NOMO-1 (cell line): ENCODE data around the gene IL20RA.
"Not testable (repeated sequence)": the region's sequence is repeated elsewhere in the genome, so short reads cannot be mapped to it uniquely, and the experiment has no call there.

Experiments used
- DNase-seq, 2 experiments: peaks; one replicate each; lab custom pipeline; 2025; ENCODE audit not compliant: unreplicated experiment in 2 of 2; lab: John Stamatoyannopoulos, UW

IL20RA gene

DNA sequence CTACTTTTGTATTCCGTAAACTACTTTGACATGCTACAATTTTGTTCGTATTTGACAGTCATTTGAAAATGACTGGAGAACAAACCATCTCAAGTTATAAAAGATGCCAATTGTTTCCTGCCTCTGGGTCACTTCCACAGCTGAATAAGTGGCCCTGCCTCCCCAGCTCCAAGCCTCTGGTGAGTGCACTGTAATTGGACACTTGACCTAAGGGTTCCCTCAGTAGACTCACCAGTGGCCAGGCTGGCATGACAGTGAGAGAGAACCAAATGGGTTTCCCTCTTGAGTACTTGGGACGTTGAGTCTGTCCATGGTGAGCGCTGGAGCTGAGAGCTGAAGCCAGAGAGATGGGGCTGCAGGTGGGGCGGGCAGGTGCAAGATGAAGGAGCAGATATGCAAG lies 65.6 kb downstream of the IL20RA start:
- DNase-seq: no peak

- no peak for DNase-seq
Measured at GRCh38 chr6:136977075-136977474, 67.7 kb downstream of the IL20RA start.

- DNase-seq: no peak
Measured at GRCh38 chr6:136975089-136975715, 69.6 kb downstream of the IL20RA start.

DNA sequence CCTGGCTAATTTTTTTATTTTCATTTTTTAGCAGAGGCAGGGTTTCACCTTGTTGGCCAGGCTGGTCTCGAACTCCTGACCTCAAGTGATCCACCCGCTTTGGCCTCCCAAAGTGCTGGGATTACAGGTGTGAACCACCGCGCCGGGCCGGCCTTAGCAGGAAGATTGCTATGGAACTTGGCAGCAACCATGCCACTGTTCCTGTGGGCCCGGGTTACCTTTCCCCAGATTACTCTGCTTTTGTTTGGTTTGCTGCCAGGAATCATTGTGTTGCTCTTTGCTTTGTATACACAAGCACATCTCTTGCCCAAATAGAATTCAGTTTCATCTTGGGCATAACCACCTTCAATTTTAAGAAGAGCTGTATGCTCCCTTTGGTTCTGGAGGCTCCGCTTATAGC lies 71.0 kb downstream of the IL20RA start:
- not testable (repeated sequence) for DNase-seq

DNA sequence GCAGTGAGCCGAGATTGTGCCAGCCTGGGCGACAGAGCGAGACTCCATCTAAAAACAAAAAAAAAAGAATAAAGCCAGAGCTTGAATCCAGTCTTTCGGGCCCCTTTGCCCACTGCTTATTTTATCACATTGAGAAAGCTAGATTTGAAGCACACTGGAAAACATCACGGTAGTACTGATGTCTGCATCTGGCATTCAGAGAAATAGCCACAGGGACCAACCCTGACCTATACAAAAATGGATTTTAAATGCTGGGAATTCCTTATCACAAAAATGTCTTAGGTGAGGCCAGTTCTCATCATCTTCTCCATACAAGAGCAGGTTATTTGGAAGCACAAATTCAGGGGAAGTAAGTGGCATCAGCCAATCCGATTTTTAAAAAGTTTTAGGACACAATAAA lies 73.2 kb downstream of the IL20RA start:
- DNase-seq: no peak

GRCh38 chr6:136969930-136970329 lies 74.8 kb downstream of the IL20RA start:
- DNase-seq: no peak

- no peak for DNase-seq
Measured at GRCh38 chr6:136969433-136969832, 75.3 kb downstream of the IL20RA start.

DNA sequence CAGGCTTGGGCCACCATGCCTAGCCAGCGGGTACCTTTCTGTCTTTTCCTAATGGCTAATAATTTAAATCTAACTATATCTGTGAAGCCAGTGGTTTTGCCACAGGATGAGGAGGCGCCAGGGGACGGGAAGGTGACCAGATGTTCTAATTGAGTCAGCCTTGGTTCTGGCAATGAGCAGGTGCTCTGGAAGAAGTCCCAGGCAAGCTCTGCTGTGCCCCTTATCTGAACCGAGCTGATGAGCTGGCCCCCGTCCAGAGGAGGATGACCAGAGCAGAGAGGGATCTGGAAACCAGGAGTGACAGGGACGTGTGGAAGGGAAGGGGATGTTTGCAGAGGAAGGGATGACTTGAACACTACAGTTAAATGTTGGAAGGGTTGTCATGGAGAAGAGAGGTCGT lies 75.9 kb downstream of the IL20RA start:
- DNase-seq: no peak

DNA sequence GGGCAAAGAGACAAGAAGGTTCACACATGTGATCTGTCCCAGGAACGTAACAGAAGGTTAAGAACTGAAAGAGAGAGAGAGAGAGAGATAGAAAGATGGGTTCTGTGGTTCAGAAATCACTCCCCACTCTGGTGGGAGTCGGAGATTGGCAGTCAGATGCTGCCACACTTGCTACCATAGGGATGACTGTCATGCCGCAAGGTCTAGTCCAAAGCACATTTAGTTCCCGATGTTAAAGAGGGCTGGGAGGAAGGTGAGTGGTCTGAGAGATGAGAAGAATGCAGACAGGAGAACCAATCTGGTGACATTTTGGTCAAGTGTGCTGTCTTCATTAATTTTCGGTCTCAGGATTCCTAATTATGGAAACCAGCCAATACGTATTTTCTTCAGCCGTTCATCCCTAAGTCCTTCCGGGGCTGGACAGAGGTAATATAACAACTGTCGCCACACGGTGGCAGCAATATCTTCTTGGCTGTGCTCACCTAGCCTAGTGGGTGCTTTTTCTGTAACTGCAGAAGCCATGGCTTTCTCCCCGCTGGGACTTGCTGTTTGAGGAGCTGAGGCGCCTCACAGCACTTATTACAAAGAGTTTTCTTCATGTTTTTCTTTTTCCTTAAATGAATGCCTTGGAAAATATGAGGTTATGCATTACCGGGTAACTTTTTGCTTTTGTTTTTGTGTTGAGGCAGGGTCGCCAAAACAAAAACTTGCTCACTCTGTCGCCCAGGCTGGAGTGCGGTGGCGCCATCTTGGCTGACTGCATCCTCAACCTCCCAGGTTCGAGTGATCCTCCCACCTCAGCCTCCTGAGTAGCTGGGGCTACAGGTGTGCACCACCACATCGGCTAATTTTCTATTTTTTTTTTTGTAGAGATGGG lies 76.7 kb downstream of the IL20RA start:
- peak; percentile 22 to 74 for DNase-seq

GRCh38 chr6:136964398-136964797 lies 80.4 kb downstream of the IL20RA start:
- DNase-seq: no peak

DNA sequence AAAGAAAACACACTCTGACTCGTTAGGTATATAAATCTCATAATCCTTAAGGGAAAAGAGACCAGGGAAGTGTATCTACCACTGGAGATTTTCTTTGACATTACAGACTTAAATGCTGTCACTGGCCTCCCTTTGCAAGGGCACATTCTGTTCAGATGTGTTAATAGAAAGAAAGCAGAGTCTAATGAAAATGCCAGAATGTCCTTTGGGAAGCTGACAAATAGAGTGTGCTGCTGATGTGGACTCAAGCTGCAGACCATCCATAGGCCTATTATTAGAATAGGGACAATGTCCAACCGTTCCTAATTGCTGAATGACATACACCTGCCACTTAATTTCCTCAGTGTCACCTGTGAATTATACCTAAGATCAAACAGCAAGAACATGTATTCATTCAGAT lies 81.5 kb downstream of the IL20RA start:
- DNase-seq: no peak

GRCh38 chr6:136962661-136963060 lies 82.1 kb downstream of the IL20RA start:
- no peak for DNase-seq

DNA sequence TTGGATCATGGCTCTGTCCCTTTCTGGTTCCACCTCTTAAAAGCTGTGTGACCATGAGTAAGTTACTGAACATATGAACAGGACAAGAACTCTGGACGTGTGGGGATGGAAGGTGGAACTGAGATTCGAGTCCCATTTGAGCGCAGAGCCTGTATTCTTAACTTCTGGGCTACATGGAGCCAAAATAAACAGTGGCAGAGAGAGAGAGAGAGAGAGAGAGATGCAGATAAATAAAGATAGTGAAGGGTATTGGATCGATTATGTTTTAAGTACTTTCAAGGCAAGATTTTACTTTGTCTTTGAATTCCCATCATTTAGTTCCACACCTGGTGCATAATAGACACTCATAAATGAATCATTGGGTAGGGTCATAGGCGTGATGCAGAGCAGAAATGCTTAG lies 82.9 kb downstream of the IL20RA start:
- no peak for DNase-seq

DNA sequence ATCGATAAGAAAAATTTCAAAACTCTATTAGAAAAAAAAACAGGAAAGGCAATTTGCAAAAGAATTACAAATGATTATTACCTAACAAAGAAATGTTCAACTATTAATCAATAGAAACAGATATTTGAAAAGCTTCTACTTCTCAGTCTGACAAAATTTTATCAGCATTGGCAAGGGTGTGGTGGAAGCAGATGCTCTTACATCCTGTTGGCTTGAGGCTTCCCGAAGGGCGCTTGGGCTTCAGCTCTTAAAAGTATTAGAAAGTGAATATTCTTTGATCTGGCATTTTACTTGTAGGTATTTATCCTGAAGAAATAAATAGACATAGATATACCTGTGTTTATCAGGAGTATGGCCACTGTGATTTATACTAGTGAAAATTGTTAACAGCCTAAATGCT lies 84.0 kb downstream of the IL20RA start:
- DNase-seq: no peak

- DNase-seq: not testable (repeated sequence)
Measured at GRCh38 chr6:136959935-136960334, 84.8 kb downstream of the IL20RA start.

DNA sequence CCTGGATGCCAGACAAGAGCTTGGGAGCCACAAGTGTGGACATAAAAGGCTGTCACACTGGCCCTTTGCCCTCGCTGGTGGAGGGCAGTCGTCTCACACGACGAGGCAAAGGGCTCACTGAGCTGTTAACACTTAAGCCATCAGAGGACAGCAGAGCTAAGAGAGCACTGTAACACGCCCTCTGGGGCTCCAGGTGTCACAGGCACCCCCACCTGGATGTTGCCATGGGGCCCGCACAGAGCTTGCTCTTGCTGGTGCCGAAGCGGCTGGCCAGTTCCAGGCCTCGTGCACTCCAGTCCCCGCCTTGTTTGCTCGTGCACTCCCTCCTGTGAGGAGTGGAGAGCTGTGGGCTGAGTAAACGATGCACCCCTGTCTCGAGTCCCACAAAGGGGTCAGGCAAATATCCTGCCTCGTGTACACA lies 85.3 kb downstream of the IL20RA start:
- no peak for DNase-seq

DNA sequence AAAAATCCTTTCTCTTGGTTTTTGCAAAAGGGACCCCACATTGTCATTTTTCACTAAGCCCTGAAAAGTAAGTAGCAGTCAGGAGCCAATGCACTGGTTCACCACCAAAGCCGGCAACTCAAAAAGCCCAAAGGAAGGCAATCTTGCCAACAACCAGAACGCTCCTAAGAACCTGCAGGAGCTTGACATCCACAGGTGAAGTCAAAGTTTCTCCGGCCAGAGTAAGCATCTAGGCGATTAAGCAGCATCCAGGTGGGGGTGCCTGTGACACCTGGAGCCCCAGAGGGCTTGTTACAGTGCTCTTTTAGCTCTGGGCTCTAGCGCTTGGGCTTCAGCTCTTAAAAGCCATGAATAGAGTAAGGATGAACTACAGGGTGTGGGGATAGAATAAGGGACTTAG lies 86.6 kb downstream of the IL20RA start:
- DNase-seq: no peak

DNA sequence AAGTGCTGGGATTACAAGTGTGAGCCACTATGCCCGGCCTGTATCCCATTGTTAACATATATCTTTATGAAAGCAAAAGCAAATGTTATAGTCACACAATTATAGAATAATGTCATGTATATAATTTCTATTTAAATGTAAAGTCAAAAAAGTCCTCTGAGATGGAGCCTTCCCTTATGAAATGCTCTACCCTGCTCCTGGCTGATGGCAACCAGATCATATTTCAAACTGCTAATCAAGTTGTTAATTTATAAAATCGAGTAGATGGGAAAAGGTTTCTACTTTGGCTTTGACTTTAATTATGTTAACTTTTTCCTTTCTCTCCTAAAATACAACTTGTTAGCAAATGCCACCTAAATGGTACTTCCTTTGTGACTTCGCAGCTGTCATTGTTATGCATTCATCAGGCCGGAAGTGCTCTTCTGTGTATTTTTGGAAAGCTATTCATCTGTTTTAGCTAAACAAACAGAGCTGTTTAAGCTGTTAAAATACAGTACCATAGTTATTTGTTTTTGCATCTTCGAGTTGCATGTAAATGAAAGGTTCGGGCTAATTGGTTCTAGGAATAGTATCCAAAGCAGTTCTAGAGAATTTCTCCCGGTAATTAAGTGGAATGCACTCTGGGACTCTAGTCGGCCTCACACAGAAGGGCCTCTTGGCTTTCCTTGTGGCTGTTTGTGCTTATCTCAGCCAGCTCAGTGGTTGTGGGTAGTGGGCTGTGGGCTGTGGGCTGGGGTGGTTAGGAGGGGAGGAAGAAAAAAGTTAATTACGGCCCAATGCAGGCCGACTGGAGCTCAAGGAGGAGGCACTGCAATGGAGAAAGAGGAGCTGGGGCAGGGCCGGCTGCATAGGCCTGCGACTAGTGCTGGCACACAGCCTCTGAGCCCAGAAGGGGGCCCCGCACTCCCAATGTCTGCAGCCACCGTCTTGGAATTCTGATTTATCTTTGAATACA lies 87.9 kb downstream of the IL20RA start:
- no peak for DNase-seq

DNA sequence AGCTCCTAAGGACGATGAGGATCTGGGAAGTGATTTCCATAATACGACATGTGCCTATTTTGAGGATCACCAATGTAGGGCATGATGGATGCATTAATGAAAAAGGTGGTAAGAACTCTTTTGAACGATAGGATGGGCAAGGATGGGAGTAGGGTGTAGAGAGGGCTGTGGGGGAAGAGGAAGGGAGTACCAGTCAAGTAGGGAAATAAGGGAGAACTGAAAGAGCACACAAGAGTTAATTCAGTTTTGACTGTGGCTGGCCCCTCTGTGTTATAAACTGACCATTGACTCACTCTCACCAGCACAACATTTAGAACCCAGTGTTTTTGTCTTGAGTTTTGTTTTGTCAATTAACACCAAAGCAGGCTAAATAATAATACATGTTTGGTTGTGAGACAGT lies 89.6 kb downstream of the IL20RA start:
- no peak for DNase-seq

DNA sequence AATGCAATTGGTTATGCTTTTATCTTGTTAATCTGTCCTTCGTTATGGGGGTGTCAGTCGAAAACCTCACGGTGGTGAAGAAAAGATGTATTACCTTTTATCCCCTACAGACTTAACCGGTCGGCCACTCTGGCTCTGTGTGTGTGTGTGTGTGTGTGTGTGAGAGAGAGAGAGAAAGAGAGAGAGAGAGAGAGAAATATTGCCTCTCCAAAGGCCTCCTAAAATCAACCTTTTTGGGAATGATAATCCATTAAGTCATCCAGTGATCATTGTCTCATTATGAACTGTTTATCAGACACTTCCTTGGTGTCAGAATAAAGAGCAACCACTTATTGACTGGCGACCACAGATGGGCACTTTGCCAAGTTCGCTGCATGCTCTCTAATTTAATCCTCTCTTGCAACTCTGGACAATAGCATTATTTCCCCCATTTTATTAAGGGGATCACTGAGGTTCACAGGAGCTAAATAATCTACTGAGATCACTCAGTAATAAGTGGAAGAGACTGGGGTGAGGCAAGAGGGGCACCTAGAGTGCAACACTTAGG lies 92.0 kb downstream of the IL20RA start:
- no peak for DNase-seq
